IMR-90 (cell line): ENCODE data around the gene POLD3. TPM values are rescaled to one million over a fixed set of nuclear protein-coding genes. Genes with fewer than 3 reads are reported as not detected.

Source experiments
- ATAC-seq: fragments of 200-7000 bp; cut with Tn5 transposase; 2 replicates; pipeline ENCODE4 v1.9.1; 2020; ENCODE audit warnings: low read depth, mild to moderate bottlenecking, moderate library complexity
- BruUV-seq: library from RNA; stranded (reverse); fragments of 400-500 nt; replicated peaks from 2 replicates; lab custom pipeline; 2021; lab: Mats Ljungman, UMichigan
- CTCF ChIA-PET: fragments of 300-600 bp; formaldehyde crosslinking; extraction: SDS; loops from one replicate; lab custom pipeline; 2021; ENCODE audit warnings: antibody characterized with exemption; lab: Yijun Ruan, JAX
- POLR2A ChIA-PET: fragments of 300-600 bp; sonication (Branson Sonifier 250); formaldehyde crosslinking; loops from one replicate; lab custom pipeline; 2022; ENCODE audit warnings: antibody characterized with exemption; ENCODE audit not compliant: unreplicated experiment; lab: Charles Lee
- DNase-seq: peaks from one replicate; pipeline ENCODE4 v3.0.0; 2013
- H2AFZ ChIP-seq: replicated peaks from 2 replicates; pipeline ENCODE3; 2013; ENCODE audit warnings: low read length, mild to moderate bottlenecking; ENCODE audit not compliant: poor library complexity
- H2AK5ac ChIP-seq: 2 replicates; pipeline ENCODE4 v1.6.1; 2013; ENCODE audit warnings: low read depth, low read length, inconsistent platforms
- H2AK9ac ChIP-seq: replicated peaks from 2 replicates; pipeline ENCODE3; 2013; ENCODE audit warnings: mild to moderate bottlenecking, low read depth, low read length, moderate library complexity; ENCODE audit not compliant: poor library complexity
- H2BK120ac ChIP-seq: 2 replicates; pipeline ENCODE4 v1.6.1; 2013; ENCODE audit warnings: low read depth, low read length, inconsistent platforms
- H2BK15ac ChIP-seq: 3 replicates; pipeline ENCODE4 v1.6.1; 2013; ENCODE audit warnings: low read depth, low read length, inconsistent platforms
- H2BK20ac ChIP-seq: 2 replicates; pipeline ENCODE4 v1.6.1; 2013; ENCODE audit warnings: low read depth, mild to moderate bottlenecking, inconsistent platforms, low read length, moderate library complexity
- H2BK5ac ChIP-seq: 2 replicates; pipeline ENCODE4 v1.6.1; 2013; ENCODE audit warnings: mild to moderate bottlenecking, low read depth, low read length, inconsistent platforms; ENCODE audit not compliant: poor library complexity, severe bottlenecking
- H3K14ac ChIP-seq: replicated peaks from 2 replicates; pipeline ENCODE4 v1.6.1; 2013; ENCODE audit warnings: low read depth, low read length, inconsistent platforms
- H3K18ac ChIP-seq: 2 replicates; pipeline ENCODE4 v1.6.1; 2013; ENCODE audit warnings: low read depth, low read length, control low read depth
- H3K23ac ChIP-seq: 2 replicates; pipeline ENCODE4 v1.6.1; 2013; ENCODE audit warnings: low read depth, low read length, inconsistent platforms
- H3K27ac ChIP-seq: 2 replicates; pipeline ENCODE4 v1.5.1; 2013; ENCODE audit warnings: mild to moderate bottlenecking, control low read depth, low read length; ENCODE audit not compliant: insufficient read depth
- H3K27me3 ChIP-seq: 2 replicates; pipeline ENCODE4 v1.6.1; 2013; ENCODE audit warnings: low read length; ENCODE audit not compliant: control insufficient read depth, insufficient read depth
- H3K36me3 ChIP-seq: 2 replicates; pipeline ENCODE4 v1.6.1; 2013; ENCODE audit warnings: low read length, mixed read lengths; ENCODE audit not compliant: control insufficient read depth, insufficient read depth
- H3K4ac ChIP-seq: 2 replicates; pipeline ENCODE4 v1.6.1; 2013; ENCODE audit warnings: low read depth, low read length, inconsistent platforms
- H3K4me1 ChIP-seq: 2 replicates; pipeline ENCODE4 v1.6.1; 2013; ENCODE audit warnings: low read length, mixed read lengths; ENCODE audit not compliant: control insufficient read depth, insufficient read depth
- H3K4me2 ChIP-seq: 2 replicates; pipeline ENCODE4 v1.6.1; 2013; ENCODE audit warnings: low read depth, mild to moderate bottlenecking, control low read depth, low read length, moderate library complexity
- H3K4me3 ChIP-seq: 2 replicates; pipeline ENCODE4 v1.5.1; 2013; ENCODE audit warnings: low read depth, mild to moderate bottlenecking, control low read depth, low read length, moderate library complexity; ENCODE audit not compliant: insufficient read depth
- H3K56ac ChIP-seq: 2 replicates; pipeline ENCODE4 v1.6.1; 2013; ENCODE audit warnings: low read length, inconsistent platforms; ENCODE audit not compliant: insufficient read depth; ENCODE audit errors: extremely low read depth
- H3K79me1 ChIP-seq, 2 experiments: 2 replicates each; pipeline ENCODE4 v1.6.1; 2013; ENCODE audit warnings: low read length in 2 of 2, inconsistent platforms in 1 of 2, low read depth in 1 of 2
- H3K9ac ChIP-seq: 2 replicates; pipeline ENCODE4 v1.6.1; 2013; ENCODE audit warnings: low read depth, low read length, control low read depth
- H3K9me1 ChIP-seq: 2 replicates; pipeline ENCODE4 v1.6.1; 2013; ENCODE audit warnings: low read length, inconsistent platforms; ENCODE audit not compliant: insufficient read depth
- H3K9me3 ChIP-seq: 2 replicates; pipeline ENCODE4 v1.6.1; 2013; ENCODE audit warnings: low read length; ENCODE audit not compliant: control insufficient read depth, insufficient read depth
- H4K20me1 ChIP-seq: 2 replicates; pipeline ENCODE4 v1.6.1; 2013; ENCODE audit warnings: low read length, inconsistent platforms; ENCODE audit not compliant: insufficient read depth
- H4K5ac ChIP-seq: 2 replicates; pipeline ENCODE4 v1.6.1; 2013; ENCODE audit warnings: mild to moderate bottlenecking, low read depth, low read length, control low read depth
- H4K8ac ChIP-seq, 2 experiments: 2 replicates each; pipeline ENCODE4 v1.6.1; 2013; ENCODE audit warnings: low read depth in 2 of 2, low read length in 2 of 2, control low read depth in 1 of 2, inconsistent platforms in 1 of 2
- H4K91ac ChIP-seq: 2 replicates; pipeline ENCODE4 v1.6.1; 2013; ENCODE audit warnings: low read depth, low read length, inconsistent platforms; ENCODE audit not compliant: insufficient read depth
- BHLHE40 ChIP-seq: fragments of 150-350 bp; IDR thresholded peaks from 2 replicates; pipeline ENCODE4 v1.6.1; 2016; ENCODE audit warnings: mild to moderate bottlenecking, low read depth, low read length
- CEBPB ChIP-seq: IDR thresholded peaks from 2 replicates; pipeline ENCODE4 v1.6.1; 2012; ENCODE audit warnings: low read depth, low read length, improper control_type of control experiment
- CHD1 ChIP-seq: IDR thresholded peaks from 2 replicates; pipeline ENCODE4 v1.6.1; 2012; ENCODE audit warnings: low read depth, low read length, improper control_type of control experiment
- FOS ChIP-seq: fragments of 150-350 bp; IDR thresholded peaks from 2 replicates; pipeline ENCODE4 v1.6.1; 2016; ENCODE audit warnings: low read depth, low read length
- MAZ ChIP-seq: IDR thresholded peaks from 2 replicates; pipeline ENCODE4 v1.6.1; 2012; ENCODE audit warnings: low read depth, mild to moderate bottlenecking, low read length, improper control_type of control experiment, moderate library complexity, borderline replicate concordance
- MXI1 ChIP-seq: IDR thresholded peaks from 2 replicates; pipeline ENCODE4 v1.6.1; 2012; ENCODE audit warnings: low read depth, mild to moderate bottlenecking, low read length, moderate library complexity, borderline replicate concordance
- NFE2L2 ChIP-seq: fragments of 150-350 bp; IDR thresholded peaks from 2 replicates; pipeline ENCODE4 v1.6.1; 2016; ENCODE audit warnings: low read depth, mild to moderate bottlenecking, low read length
- RCOR1 ChIP-seq: IDR thresholded peaks from 2 replicates; pipeline ENCODE4 v1.6.1; 2012; ENCODE audit warnings: mild to moderate bottlenecking, low read length, improper control_type of control experiment; ENCODE audit not compliant: insufficient replicate concordance
- WGBS, 2 experiments: methylation state at CpG; one replicate each; pipeline versions ENCODE4 v1.1.5 to v1.1.7; 2013; ENCODE audit warnings: missing lambda C conversion rate in 2 of 2; ENCODE audit not compliant: insufficient read length in 1 of 2; ENCODE audit errors: extremely low coverage in 2 of 2; 5-methylcytosine and 5-hydroxymethylcytosine counted together
- dilution Hi-C: fragments of 300-500 bp; cut with HindIII; formaldehyde crosslinking; loops from one replicate; pipeline ENCODE4 v1.14.3; 2018; ENCODE audit warnings: low sequenced_read_pairs; ENCODE audit not compliant: unreplicated experiment
- in situ Hi-C: fragments of 300-500 bp; cut with MboI; formaldehyde crosslinking; loops from 3 replicates; pipeline ENCODE4 v1.14.3; 2019; ENCODE audit warnings: low sequenced_read_pairs, inconsistent platforms, mixed read lengths
- intact Hi-C: fragments of 100-400 bp; cut with micrococcal nuclease; formaldehyde crosslinking; loops from 2 replicates; pipeline ENCODE4 v1.10.0; 2022
- polyA plus RNA-seq, 3 experiments: library from polyadenylated mRNA; depleted of rRNA; stranded (reverse); fragments of >200 nt; gene quantifications; 2 replicates each; pipeline ENCODE4 v1.2.3, GENCODE V29; 2012; ENCODE audit warnings: low replicate concordance in 1 of 3
- total RNA-seq: library from RNA; depleted of rRNA; stranded (reverse); fragments of >200 nt; gene quantifications from 2 replicates; pipeline ENCODE4 v1.2.3, GENCODE V29; 2012
- TF ChIP-seq, protein P1 (sequence below): fragments of 150-350 bp; IDR thresholded peaks from 2 replicates; pipeline ENCODE4 v1.6.1; 2016; ENCODE audit warnings: low read depth, mild to moderate bottlenecking, low read length, moderate library complexity, borderline replicate concordance
- TF ChIP-seq, protein P2 (sequence below): fragments of 150-350 bp; IDR thresholded peaks from 2 replicates; pipeline ENCODE4 v1.6.1; 2017; ENCODE audit warnings: mild to moderate bottlenecking, antibody characterized with exemption, low read length, low read depth
- TF ChIP-seq, protein P3 (sequence below): conservative IDR thresholded peaks from 2 replicates; pipeline ENCODE4 v1.5.1; 2012; ENCODE audit warnings: mild to moderate bottlenecking, low read depth, low read length, improper control_type of control experiment

POLD3 gene
- total and polyA plus RNA-seq, 2 of the 4 experiments (the other 2 are of a cell fraction): 9.1 to 9.2 TPM

DNA sequence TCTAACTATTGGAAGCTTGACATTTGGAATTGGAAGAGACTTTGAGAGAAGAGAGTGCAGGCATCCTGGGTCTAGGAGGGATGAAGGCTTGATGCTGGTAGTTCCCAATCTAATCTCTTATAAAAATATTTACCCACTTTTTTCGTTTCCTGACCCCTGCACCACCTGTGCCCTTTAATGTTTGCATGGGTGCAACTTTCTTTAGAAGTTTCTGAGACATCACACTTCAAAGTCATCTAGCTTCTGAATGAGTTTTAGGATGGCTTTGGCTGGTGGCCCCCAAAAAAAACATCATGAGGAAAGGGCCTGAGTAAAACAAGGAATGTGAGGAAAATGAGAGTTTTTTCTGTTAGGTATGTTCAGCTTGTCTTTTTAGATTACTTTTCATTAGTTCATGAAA, 1.1 kb downstream of the POLD3 start:
- H2BK5ac ChIP-seq: peak overlapping the region; percentile 34
- peak overlapping the region; percentile 96 for H3K23ac ChIP-seq
- DNase-seq (no peak), ATAC-seq (no peak)
- BruUV-seq: no TSS peak
- ChIA-PET CTCF (interaction anchor here (0.6 kb wide), 1 partner anchor 204 kb away, joined by 3 read pairs; no protein-coding TSS in a partner anchor), POLR2A (no interaction called here)
- dilution Hi-C loops (no loop called here), in situ Hi-C loops (no loop called here), intact Hi-C loops (loop anchor here (5.0 kb wide), 1 partner anchor 134 kb away; no protein-coding TSS in a partner anchor)
- peaks cover 4% of the 10 kb centered on the region; the same call in 1 of the 2 replicates for H3K36me3 ChIP-seq
- no peak overlapping the region for H2BK15ac ChIP-seq
- H3K18ac ChIP-seq: no peak overlapping the region
- no peaks in the 10 kb centered on the region for H3K9me3 ChIP-seq
- H3K4me1 ChIP-seq: no peaks in the 10 kb centered on the region
- no peak overlapping the region for H3K27ac ChIP-seq
- H3K9ac ChIP-seq: peak overlapping the region; percentile 70; the same call in 1 of the 2 replicates
- H3K4ac ChIP-seq: peak overlapping the region; percentile 66; the same call in 1 of the 2 replicates
- H3K4me3 ChIP-seq: peak overlapping the region; percentile 65
- 0 out of 2 replicates have a peak overlapping the region, but pooled peaks have one; percentile 14 for H2BK120ac ChIP-seq
- H3K4me2 ChIP-seq: peak overlapping the region; percentile 91
- peak overlapping the region; percentile 94 for H2AFZ ChIP-seq
- H3K79me1 ChIP-seq: peaks cover 9 to 30% of the 10 kb centered on the region in 2 experiments; a peak in 3 of 4 replicates
- no peaks in the 10 kb centered on the region for H4K20me1 ChIP-seq
- H2AK9ac ChIP-seq: no peak overlapping the region
- no CpG with 5 or more reads among the region's 1 CpG for WGBS, 2 experiments
- H4K8ac ChIP-seq: peak overlapping the region in 1 of 2 experiments; percentile 71; a peak in 2 of 4 replicates
- H3K9me1 ChIP-seq: no peaks in the 10 kb centered on the region
- H3K27me3 ChIP-seq: no peaks in the 10 kb centered on the region; the same call in 1 of the 2 replicates
- H3K56ac ChIP-seq: peak overlapping the region; percentile 84; the same call in 1 of the 2 replicates
- H3K14ac ChIP-seq: peak overlapping the region; percentile 90
- peak overlapping the region; percentile 10; the same call in 1 of the 2 replicates for H4K5ac ChIP-seq
- TF ChIP-seq CHD1 (no peak), MXI1 (no peak), NFE2L2 (no peak), BHLHE40 (no peak), MAZ (no peak), FOS (no peak), CEBPB (no peak), RCOR1 (no peak)
- TF ChIP-seq, protein P1, sequence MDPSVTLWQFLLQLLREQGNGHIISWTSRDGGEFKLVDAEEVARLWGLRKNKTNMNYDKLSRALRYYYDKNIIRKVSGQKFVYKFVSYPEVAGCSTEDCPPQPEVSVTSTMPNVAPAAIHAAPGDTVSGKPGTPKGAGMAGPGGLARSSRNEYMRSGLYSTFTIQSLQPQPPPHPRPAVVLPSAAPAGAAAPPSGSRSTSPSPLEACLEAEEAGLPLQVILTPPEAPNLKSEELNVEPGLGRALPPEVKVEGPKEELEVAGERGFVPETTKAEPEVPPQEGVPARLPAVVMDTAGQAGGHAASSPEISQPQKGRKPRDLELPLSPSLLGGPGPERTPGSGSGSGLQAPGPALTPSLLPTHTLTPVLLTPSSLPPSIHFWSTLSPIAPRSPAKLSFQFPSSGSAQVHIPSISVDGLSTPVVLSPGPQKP: no peak
- TF ChIP-seq, protein P2, sequence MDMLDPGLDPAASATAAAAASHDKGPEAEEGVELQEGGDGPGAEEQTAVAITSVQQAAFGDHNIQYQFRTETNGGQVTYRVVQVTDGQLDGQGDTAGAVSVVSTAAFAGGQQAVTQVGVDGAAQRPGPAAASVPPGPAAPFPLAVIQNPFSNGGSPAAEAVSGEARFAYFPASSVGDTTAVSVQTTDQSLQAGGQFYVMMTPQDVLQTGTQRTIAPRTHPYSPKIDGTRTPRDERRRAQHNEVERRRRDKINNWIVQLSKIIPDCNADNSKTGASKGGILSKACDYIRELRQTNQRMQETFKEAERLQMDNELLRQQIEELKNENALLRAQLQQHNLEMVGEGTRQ: no peak
- TF ChIP-seq, protein P3, sequence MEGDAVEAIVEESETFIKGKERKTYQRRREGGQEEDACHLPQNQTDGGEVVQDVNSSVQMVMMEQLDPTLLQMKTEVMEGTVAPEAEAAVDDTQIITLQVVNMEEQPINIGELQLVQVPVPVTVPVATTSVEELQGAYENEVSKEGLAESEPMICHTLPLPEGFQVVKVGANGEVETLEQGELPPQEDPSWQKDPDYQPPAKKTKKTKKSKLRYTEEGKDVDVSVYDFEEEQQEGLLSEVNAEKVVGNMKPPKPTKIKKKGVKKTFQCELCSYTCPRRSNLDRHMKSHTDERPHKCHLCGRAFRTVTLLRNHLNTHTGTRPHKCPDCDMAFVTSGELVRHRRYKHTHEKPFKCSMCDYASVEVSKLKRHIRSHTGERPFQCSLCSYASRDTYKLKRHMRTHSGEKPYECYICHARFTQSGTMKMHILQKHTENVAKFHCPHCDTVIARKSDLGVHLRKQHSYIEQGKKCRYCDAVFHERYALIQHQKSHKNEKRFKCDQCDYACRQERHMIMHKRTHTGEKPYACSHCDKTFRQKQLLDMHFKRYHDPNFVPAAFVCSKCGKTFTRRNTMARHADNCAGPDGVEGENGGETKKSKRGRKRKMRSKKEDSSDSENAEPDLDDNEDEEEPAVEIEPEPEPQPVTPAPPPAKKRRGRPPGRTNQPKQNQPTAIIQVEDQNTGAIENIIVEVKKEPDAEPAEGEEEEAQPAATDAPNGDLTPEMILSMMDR: no peak
- H2AK5ac ChIP-seq: no peak overlapping the region
- no peak overlapping the region for H2BK20ac ChIP-seq
- H4K91ac ChIP-seq: no peak overlapping the region
